A204.1 (cell line): ENCODE data around the gene AIMP2.
"Not testable (repeated sequence)": the region's sequence is repeated elsewhere in the genome, so short reads cannot be mapped to it uniquely, and the experiment has no call there.

Source experiments
- FAIRE-seq: peaks from 2 replicates; lab custom pipeline; 2012; peaks lifted over from hg19 to GRCh38; lab: Jason Lieb, UNC

Gene AIMP2

GRCh38 chr7:6008668-6009611 is at the start of gene AIMP2, which contains the start of gene PMS2:
TSS of gene AIMP2 (plus strand) at chr7:6009272. CDS start at chr7:6009364, 92 bp downstream.
TSS of gene PMS2 (minus strand) at chr7:6009049. CDS start at chr7:6009019, 30 bp downstream.
- peak; percentile 97 for FAIRE-seq

- not testable (repeated sequence) for FAIRE-seq
Measured at GRCh38 chr7:5963205-5963604, 45.9 kb upstream of the AIMP2 start.

GRCh38 chr7:5963810-5964209 is 45.3 kb upstream of the AIMP2 start:
- not testable (repeated sequence) for FAIRE-seq

GRCh38 chr7:5970347-5970911 is 38.6 kb upstream of the AIMP2 start, which contains the start of gene RSPH10B:
TSS of gene RSPH10B (minus strand) at chr7:5970689. CDS start at chr7:5967116, 3,573 bp downstream.
- not testable (repeated sequence) for FAIRE-seq

- FAIRE-seq, result not testable (repeated sequence)
Measured at GRCh38 chr7:5973580-5973979, 35.5 kb upstream of the AIMP2 start.

- FAIRE-seq, result not testable (repeated sequence)
Measured at GRCh38 chr7:5979680-5980314, 29.3 kb upstream of the AIMP2 start.

- not testable (repeated sequence) for FAIRE-seq
Measured at GRCh38 chr7:5987061-5987460, 22.0 kb upstream of the AIMP2 start.

- peak; percentile 94 for FAIRE-seq
Measured at GRCh38 chr7:5997210-5997808, 11.8 kb upstream of the AIMP2 start.

GRCh38 chr7:6007386-6007785 is 1.7 kb upstream of the AIMP2 start:
- no peak for FAIRE-seq

- FAIRE-seq, result not testable (repeated sequence)
Measured at GRCh38 chr7:6007835-6008590, 1.1 kb upstream of the AIMP2 start.

- not testable (repeated sequence) for FAIRE-seq
Measured at GRCh38 chr7:6010370-6010769, 1.3 kb downstream of the AIMP2 start.

GRCh38 chr7:6011541-6011940 is 2.5 kb downstream of the AIMP2 start:
- no peak for FAIRE-seq

- no peak for FAIRE-seq
Measured at GRCh38 chr7:6012355-6013104, 3.5 kb downstream of the AIMP2 start.

- FAIRE-seq, result no peak
Measured at GRCh38 chr7:6015917-6016652, 7.0 kb downstream of the AIMP2 start.

GRCh38 chr7:6016653-6016966 is 7.5 kb downstream of the AIMP2 start:
- FAIRE-seq, result no peak

- FAIRE-seq, result no peak
Measured at GRCh38 chr7:6020371-6021286, 11.6 kb downstream of the AIMP2 start.

GRCh38 chr7:6022707-6023106 is 13.6 kb downstream of the AIMP2 start:
- FAIRE-seq, result no peak

GRCh38 chr7:6023974-6024435 is 14.9 kb downstream of the AIMP2 start:
- FAIRE-seq, result no peak
